ENCODE results near the gene CHP2.
"Not testable (repeated sequence)": the region's sequence is repeated elsewhere in the genome, so short reads cannot be mapped to it uniquely, and the experiment has no call there.

The CHP2 gene

DNA sequence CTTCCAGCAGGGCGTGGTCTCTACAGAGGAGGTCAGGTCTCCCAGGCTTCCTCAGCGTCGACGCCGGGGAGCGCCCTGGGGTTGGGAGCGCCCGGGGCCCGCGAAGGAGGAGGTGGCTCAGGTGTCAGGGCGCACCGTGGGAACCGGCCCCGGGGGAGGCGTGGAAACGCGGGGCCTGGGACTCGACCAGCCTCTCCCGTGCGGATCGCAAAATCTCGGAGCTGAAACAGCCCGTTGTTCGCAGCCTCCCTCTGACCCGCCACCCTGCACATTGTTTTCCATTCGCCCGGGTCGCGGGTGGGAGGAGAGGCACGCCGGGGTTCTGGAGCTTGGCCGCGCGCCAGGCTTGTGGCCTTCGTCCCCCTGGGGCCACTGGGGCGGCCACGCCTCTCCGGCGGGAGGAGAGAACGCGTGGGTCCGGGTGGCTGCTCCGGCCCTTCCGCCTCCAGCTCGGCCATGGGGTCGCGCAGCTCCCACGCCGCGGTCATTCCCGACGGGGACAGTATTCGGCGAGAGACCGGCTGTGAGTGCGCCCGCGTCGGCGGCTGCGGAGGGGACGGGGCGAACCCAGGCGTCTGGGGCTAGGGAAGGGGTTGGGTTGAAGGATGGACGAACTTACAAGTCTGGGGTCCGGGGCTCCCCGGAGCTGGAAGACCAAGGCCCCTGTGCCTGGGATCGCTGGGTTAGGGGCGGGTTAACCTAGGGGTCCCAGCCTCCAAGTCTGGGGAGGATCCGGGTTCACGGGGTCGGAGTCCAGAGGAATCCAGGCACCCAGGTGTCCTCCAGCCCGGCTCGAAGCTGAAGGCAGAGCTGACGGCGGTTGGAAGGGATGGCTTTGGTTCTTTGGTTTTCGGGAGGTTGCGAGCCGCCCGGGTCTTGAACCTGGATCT, at the start of gene CHP2:
Gene CHP2 (plus strand): TSS at position 433 of the 890 bp plus-strand sequence. CDS start 24 bp downstream, at position 457.
- ATAC-seq (no peak), DNase-seq (ENCODE audit: low spot score in 2 of 2) (no peak)
- peaks cover 2% of the 10 kb centered on the region for H3K9me3 Mint-ChIP-seq
- no peaks in the 10 kb centered on the region for H3K36me3 Mint-ChIP-seq
- H3K4me1 Mint-ChIP-seq, result no peaks in the 10 kb centered on the region
- H3K27ac Mint-ChIP-seq, result no peak within 1 kb of the TSS
- no peak within 1 kb of the TSS for H3K4me3 Mint-ChIP-seq

GRCh38 chr16:23705517-23705902, 49.3 kb upstream of the CHP2 start:
- Mint-ChIP-seq H3K4me1 (no peaks in the 10 kb centered on the region), H3K4me3 (no peak overlapping the region), H3K9me3 (peaks cover 14% of the 10 kb centered on the region), H3K36me3 (no peaks in the 10 kb centered on the region), H3K27ac (no peak overlapping the region)
- DNase-seq (ENCODE audit: low spot score in 2 of 2), result no peak
- ATAC-seq, result no peak

GRCh38 chr16:23706439-23706838, 48.4 kb upstream of the CHP2 start:
- ATAC-seq, result no peak
- H3K9me3 Mint-ChIP-seq, result peaks cover 14% of the 10 kb centered on the region
- no peaks in the 10 kb centered on the region for H3K4me1 Mint-ChIP-seq
- no peak for DNase-seq (ENCODE audit: low spot score in 2 of 2)
- H3K27ac Mint-ChIP-seq, result no peak overlapping the region
- no peaks in the 10 kb centered on the region for H3K36me3 Mint-ChIP-seq
- H3K4me3 Mint-ChIP-seq, result no peak overlapping the region

DNA sequence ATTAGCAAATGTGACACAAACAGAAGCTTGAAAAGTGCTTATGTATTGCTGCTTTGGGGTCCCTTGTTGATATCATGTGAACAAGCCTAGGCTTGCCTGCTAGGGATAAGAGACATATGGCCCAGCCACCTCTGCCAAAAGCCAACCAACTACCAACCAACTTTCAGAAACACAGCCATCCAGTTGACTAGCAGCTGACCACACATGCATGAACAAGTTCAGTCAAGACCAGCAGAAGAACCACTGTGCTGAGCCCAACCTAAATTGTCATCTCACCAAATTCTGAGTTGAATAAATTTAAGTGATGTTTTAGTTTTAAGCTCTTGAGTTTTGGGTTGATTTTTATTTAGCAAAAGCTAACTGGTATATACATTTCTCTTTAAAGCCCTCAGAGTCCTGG, 45.3 kb upstream of the CHP2 start:
- ATAC-seq (no peak), DNase-seq (ENCODE audit: low spot score in 2 of 2) (no peak)
- H3K4me3 Mint-ChIP-seq, result no peak overlapping the region
- peaks cover 6% of the 10 kb centered on the region for H3K9me3 Mint-ChIP-seq
- no peak overlapping the region for H3K27ac Mint-ChIP-seq
- H3K36me3 Mint-ChIP-seq, result no peaks in the 10 kb centered on the region
- no peaks in the 10 kb centered on the region for H3K4me1 Mint-ChIP-seq

DNA sequence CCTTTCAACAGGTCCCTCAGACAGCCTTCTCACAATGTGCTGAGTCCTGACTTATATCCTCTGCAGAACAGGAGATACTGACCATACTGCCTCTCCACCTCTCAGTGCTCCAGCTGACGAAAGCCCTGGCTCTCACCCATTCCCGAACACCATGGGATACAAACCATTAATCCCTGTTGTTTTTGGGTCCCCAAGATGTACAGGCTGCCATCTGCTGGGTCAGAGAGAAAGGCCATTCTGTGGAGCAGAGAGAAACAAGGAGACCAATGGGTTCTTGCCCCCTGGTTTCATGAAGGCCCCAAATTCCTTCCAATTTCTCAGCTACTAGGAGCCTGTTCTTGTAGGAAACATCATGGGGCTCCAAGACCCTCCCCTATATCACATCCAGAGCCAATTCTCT, 44.8 kb upstream of the CHP2 start:
- ATAC-seq, result no peak
- H3K4me1 Mint-ChIP-seq, result no peaks in the 10 kb centered on the region
- no peak for DNase-seq (ENCODE audit: low spot score in 2 of 2)
- no peak overlapping the region for H3K27ac Mint-ChIP-seq
- no peaks in the 10 kb centered on the region for H3K36me3 Mint-ChIP-seq
- H3K9me3 Mint-ChIP-seq, result peaks cover 6% of the 10 kb centered on the region
- no peak overlapping the region for H3K4me3 Mint-ChIP-seq

DNA sequence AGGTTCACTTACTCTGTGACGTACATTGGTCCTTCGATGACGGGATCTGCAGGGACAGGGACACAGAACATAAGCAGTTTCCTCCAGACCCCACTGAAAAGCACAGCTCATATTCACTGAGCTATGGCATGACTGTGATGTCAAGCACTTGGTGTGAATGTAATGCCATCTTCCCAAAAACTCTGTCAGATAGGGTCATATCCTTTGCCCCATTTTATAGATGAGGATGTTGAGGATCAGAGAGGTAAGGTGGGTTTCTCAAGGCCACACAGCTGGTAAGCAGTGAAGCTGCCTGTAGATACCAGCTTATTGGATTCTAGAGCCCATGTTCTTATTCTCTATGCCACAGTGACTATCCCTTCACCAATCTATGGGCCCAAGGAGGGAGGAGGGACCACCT, 44.3 kb upstream of the CHP2 start:
- H3K4me3 Mint-ChIP-seq, result no peak overlapping the region
- no peak overlapping the region for H3K27ac Mint-ChIP-seq
- DNase-seq (ENCODE audit: low spot score in 2 of 2) (no peak), ATAC-seq (no peak)
- no peaks in the 10 kb centered on the region for H3K4me1 Mint-ChIP-seq
- peaks cover 6% of the 10 kb centered on the region for H3K9me3 Mint-ChIP-seq
- no peaks in the 10 kb centered on the region for H3K36me3 Mint-ChIP-seq

GRCh38 chr16:23711785-23712184, 43.0 kb upstream of the CHP2 start:
- ATAC-seq, result no peak
- H3K4me1 Mint-ChIP-seq, result no peaks in the 10 kb centered on the region

GRCh38 chr16:23712976-23713375, 41.9 kb upstream of the CHP2 start, which contains the start of gene ERN2:
TSS of gene ERN2 (minus strand) at chr16:23713222. CDS start at chr16:23713187, 35 bp downstream.
- Mint-ChIP-seq H3K36me3 (no peaks in the 10 kb centered on the region), H3K4me1 (no peaks in the 10 kb centered on the region), H3K27ac (no peak within 1 kb of the TSS), H3K9me3 (peaks cover 6% of the 10 kb centered on the region), H3K4me3 (no peak within 1 kb of the TSS)
- ATAC-seq, result no peak
- DNase-seq (ENCODE audit: low spot score in 2 of 2), result no peak

More at GRCh38 chr16:23711785-23712184, 43.0 kb upstream of the CHP2 start:
- Mint-ChIP-seq H3K9me3 (peaks cover 6% of the 10 kb centered on the region), H3K27ac (no peak overlapping the region), H3K4me3 (no peak overlapping the region), H3K36me3 (no peaks in the 10 kb centered on the region)
- no peak for DNase-seq (ENCODE audit: low spot score in 2 of 2)

DNA sequence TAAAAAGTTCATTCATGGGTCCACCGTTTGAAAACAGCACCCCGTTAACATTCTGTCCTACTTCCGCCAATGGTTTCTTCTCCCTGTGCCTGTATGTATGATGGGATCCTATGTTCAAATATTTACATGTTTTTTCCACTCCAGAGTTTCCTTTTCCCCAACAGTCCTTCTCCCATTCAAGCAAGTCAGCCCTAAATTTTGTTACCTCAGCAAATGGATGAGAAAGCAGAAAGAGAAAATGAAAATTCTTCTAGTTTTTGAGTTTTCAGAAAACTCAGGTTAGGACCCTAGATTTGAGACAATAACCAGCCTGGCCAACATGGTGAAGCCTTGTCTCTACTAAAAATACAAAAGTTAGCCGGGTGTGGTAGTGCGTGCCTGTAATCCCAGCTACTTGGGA, 38.3 kb upstream of the CHP2 start:
- H3K4me3 Mint-ChIP-seq, result no peak overlapping the region
- no peak overlapping the region for H3K27ac Mint-ChIP-seq
- DNase-seq (ENCODE audit: low spot score in 2 of 2), result no peak
- no peak for ATAC-seq
- no peaks in the 10 kb centered on the region for H3K9me3 Mint-ChIP-seq
- H3K36me3 Mint-ChIP-seq, result no peaks in the 10 kb centered on the region
- H3K4me1 Mint-ChIP-seq, result no peaks in the 10 kb centered on the region

DNA sequence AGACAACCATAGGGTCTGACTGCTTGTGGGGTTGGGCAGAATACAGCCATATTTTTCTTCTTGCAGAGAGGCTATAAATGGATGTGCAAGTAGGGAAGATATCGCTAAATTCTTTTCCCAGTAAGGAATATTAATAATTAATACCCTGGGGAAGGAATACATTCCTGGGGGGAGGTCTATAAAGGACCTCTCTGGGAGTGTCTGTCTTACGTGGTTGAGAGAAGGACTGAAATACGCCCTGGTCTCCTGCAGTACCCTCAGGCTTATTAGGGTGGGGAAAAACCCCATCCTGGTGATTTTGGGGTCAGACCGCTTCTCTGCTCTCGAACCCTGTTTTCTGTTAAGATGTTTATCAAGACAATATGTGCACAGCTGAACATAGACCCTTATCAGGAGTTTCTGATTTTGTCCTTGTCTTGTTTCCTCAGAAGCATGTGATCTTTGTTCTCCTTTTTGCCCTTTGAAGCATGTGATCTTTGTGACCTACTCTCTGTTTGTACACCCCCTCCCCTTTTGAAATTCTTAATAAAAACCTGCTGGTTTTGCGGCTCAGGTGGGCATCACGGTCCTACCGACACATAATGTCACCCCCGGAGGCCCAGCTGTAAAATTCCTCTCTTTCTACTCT, 32.1 kb upstream of the CHP2 start:
- not testable (repeated sequence) for H3K4me1 Mint-ChIP-seq; H3K36me3 Mint-ChIP-seq; H3K4me3 Mint-ChIP-seq; H3K27ac Mint-ChIP-seq; DNase-seq (ENCODE audit: low spot score in 2 of 2); H3K9me3 Mint-ChIP-seq; ATAC-seq

GRCh38 chr16:23724096-23724784, 30.6 kb upstream of the CHP2 start:
- Mint-ChIP-seq H3K4me1 (peaks cover 8% of the 10 kb centered on the region), H3K9me3 (peaks cover 8% of the 10 kb centered on the region), H3K27ac (no peak overlapping the region), H3K36me3 (no peaks in the 10 kb centered on the region), H3K4me3 (no peak overlapping the region)
- DNase-seq (ENCODE audit: low spot score in 2 of 2) (no peak), ATAC-seq (no peak)

GRCh38 chr16:23724785-23725131, 30.1 kb upstream of the CHP2 start:
- DNase-seq (ENCODE audit: low spot score in 2 of 2) (no peak), ATAC-seq (no peak)
- Mint-ChIP-seq H3K27ac (no peak overlapping the region), H3K36me3 (no peaks in the 10 kb centered on the region), H3K9me3 (peaks cover 8% of the 10 kb centered on the region), H3K4me3 (no peak overlapping the region), H3K4me1 (peaks cover 8% of the 10 kb centered on the region)

GRCh38 chr16:23726710-23727109, 28.1 kb upstream of the CHP2 start:
- H3K36me3 Mint-ChIP-seq, result no peaks in the 10 kb centered on the region
- ATAC-seq, result no peak
- no peak overlapping the region for H3K4me3 Mint-ChIP-seq
- no peak overlapping the region for H3K27ac Mint-ChIP-seq
- peaks cover 8% of the 10 kb centered on the region for H3K9me3 Mint-ChIP-seq
- peaks cover 8% of the 10 kb centered on the region for H3K4me1 Mint-ChIP-seq
- no peak for DNase-seq (ENCODE audit: low spot score in 2 of 2)

- Mint-ChIP-seq H3K36me3 (no peaks in the 10 kb centered on the region), H3K4me1 (peaks cover 8% of the 10 kb centered on the region), H3K4me3 (peak overlapping the region; percentile 9), H3K27ac (no peak overlapping the region), H3K9me3 (peaks cover 2% of the 10 kb centered on the region)
- ATAC-seq, result no peak
- no peak for DNase-seq (ENCODE audit: low spot score in 2 of 2)
These were observed 26.7 kb upstream of the CHP2 start for GRCh38 chr16:23728112-23728477.

- DNase-seq (ENCODE audit: low spot score in 2 of 2), result no peak
These were observed 25.1 kb upstream of the CHP2 start for GRCh38 chr16:23729503-23730424.

More at GRCh38 chr16:23729503-23730424, 25.1 kb upstream of the CHP2 start:
- ATAC-seq, result no peak
- H3K4me1 Mint-ChIP-seq, result peaks cover 8% of the 10 kb centered on the region
- H3K36me3 Mint-ChIP-seq, result no peaks in the 10 kb centered on the region
- H3K4me3 Mint-ChIP-seq, result no peak overlapping the region
- H3K27ac Mint-ChIP-seq, result no peak overlapping the region
- H3K9me3 Mint-ChIP-seq, result no peaks in the 10 kb centered on the region
